GM08714 (cell line): Measurements from ENCODE around the gene CNIH2.

Experiments
- H3K4me3 ChIP-seq: fragments of 200-500 bp; sonication (Bioruptor generic); 2 replicates; pipeline ENCODE4 v1.5.1; 2014; ENCODE audit warnings: mild to moderate bottlenecking, low read length, inconsistent platforms
- ZNF274 ChIP-seq: IDR thresholded peaks from 2 replicates; pipeline ENCODE4 v1.6.1; 2012; ENCODE audit warnings: mild to moderate bottlenecking, low read depth, low read length

CNIH2 gene

GRCh38 chr11:66277471-66278362 is at the start of gene CNIH2:
Gene CNIH2 (plus strand): TSS chr11:66278175. CDS start chr11:66278457, 282 bp downstream.
- no peak for TF ChIP-seq ZNF274
- peak within 1 kb of the TSS; percentile 24; the same call in 1 of the 2 replicates for H3K4me3 ChIP-seq

GRCh38 chr11:66228521-66228920 is 49.5 kb upstream of the CNIH2 start:
- no peak for TF ChIP-seq ZNF274

GRCh38 chr11:66230156-66230555 is 47.8 kb upstream of the CNIH2 start:
- no peak for TF ChIP-seq ZNF274

More at GRCh38 chr11:66228521-66228920, 49.5 kb upstream of the CNIH2 start:
- H3K4me3 ChIP-seq: no peak overlapping the region

GRCh38 chr11:66230978-66231377 is 47.0 kb upstream of the CNIH2 start:
- H3K4me3 ChIP-seq: no peak overlapping the region
- TF ChIP-seq ZNF274: no peak

More at GRCh38 chr11:66230156-66230555, 47.8 kb upstream of the CNIH2 start:
- H3K4me3 ChIP-seq: no peak overlapping the region

GRCh38 chr11:66231561-66231960 is 46.4 kb upstream of the CNIH2 start:
- H3K4me3 ChIP-seq: no peak overlapping the region
- TF ChIP-seq ZNF274: no peak

GRCh38 chr11:66232769-66233168 is 45.2 kb upstream of the CNIH2 start:
- no peak overlapping the region for H3K4me3 ChIP-seq
- no peak for TF ChIP-seq ZNF274

- no peak for TF ChIP-seq ZNF274
- H3K4me3 ChIP-seq: no peak overlapping the region
Measured at GRCh38 chr11:66233301-66233700, 44.7 kb upstream of the CNIH2 start.

- H3K4me3 ChIP-seq: no peak overlapping the region
- TF ChIP-seq ZNF274: no peak
Measured at GRCh38 chr11:66235141-66235540, 42.8 kb upstream of the CNIH2 start.

GRCh38 chr11:66237867-66238266 is 40.1 kb upstream of the CNIH2 start:
- TF ChIP-seq ZNF274: no peak
- H3K4me3 ChIP-seq: no peak overlapping the region

GRCh38 chr11:66238786-66239413 is 39.1 kb upstream of the CNIH2 start:
- no peak overlapping the region for H3K4me3 ChIP-seq
- no peak for TF ChIP-seq ZNF274

GRCh38 chr11:66239511-66239910 is 38.5 kb upstream of the CNIH2 start:
- H3K4me3 ChIP-seq: no peak overlapping the region
- TF ChIP-seq ZNF274: no peak

- H3K4me3 ChIP-seq: no peak overlapping the region
- TF ChIP-seq ZNF274: no peak
Measured at GRCh38 chr11:66239998-66240780, 37.8 kb upstream of the CNIH2 start.

- TF ChIP-seq ZNF274: no peak
- no peak overlapping the region for H3K4me3 ChIP-seq
Measured at GRCh38 chr11:66240781-66241136, 37.2 kb upstream of the CNIH2 start.

- no peak for TF ChIP-seq ZNF274
- H3K4me3 ChIP-seq: no peak overlapping the region
Measured at GRCh38 chr11:66242095-66242765, 35.7 kb upstream of the CNIH2 start.
